GM18519 (cell line): Measurements from ENCODE around the gene PCDHGA10.
"Not testable (repeated sequence)": the region's sequence is repeated elsewhere in the genome, so short reads cannot be mapped to it uniquely, and the experiment has no call there.

Source experiments
- ATAC-seq: cut with Tn5 transposase; IDR thresholded peaks from one replicate; pipeline ENCODE4 v1.9.1; 2021; ENCODE audit warnings: mild to moderate bottlenecking, moderate library complexity; ENCODE audit not compliant: unreplicated experiment, low FRiP score

The PCDHGA10 gene

DNA sequence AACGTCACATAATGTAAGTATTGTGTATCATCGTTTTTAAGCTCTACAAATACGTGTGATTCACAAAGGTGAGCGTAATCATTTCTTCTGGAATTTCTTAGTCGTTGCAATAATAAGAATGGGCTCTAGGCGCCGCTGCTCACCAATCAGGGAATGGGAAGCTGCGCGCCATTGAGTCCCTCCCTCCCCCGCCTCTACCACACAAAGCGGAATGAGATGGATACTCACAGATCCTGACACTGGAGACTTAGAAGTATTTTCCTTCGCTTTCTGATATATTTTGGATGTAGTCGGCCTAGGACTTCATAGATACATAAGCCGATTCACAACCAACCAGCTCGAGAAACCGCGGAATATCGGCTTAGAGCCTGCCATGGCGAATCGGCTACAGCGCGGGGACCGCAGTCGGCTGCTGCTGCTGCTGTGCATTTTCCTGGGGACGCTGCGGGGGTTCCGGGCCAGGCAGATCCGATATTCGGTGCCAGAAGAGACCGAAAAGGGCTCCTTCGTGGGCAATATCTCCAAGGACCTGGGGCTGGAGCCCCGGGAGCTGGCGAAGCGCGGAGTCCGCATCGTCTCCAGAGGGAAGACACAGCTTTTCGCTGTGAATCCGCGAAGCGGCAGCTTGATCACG, 8.2 kb downstream of the PCDHGA10 start, which contains the start of gene PCDHGA11:
Gene PCDHGA11 (plus strand): TSS at position 197 of the 634 bp plus-strand sequence. CDS start 177 bp downstream, at position 374.
- no peak for ATAC-seq

DNA sequence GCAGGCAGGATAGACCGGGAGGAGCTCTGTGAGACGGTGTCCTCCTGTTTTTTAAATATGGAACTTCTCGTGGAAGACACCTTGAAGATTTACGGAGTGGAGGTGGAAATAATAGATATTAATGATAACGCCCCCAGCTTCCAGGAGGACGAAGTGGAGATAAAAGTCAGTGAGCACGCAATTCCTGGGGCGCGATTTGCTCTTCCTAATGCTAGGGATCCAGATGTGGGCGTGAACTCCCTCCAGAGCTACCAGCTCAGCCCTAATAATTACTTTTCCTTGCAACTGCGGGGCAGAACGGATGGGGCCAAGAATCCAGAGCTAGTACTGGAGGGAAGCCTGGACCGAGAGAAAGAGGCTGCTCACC, 8.7 kb downstream of the PCDHGA10 start:
- ATAC-seq: no peak

DNA sequence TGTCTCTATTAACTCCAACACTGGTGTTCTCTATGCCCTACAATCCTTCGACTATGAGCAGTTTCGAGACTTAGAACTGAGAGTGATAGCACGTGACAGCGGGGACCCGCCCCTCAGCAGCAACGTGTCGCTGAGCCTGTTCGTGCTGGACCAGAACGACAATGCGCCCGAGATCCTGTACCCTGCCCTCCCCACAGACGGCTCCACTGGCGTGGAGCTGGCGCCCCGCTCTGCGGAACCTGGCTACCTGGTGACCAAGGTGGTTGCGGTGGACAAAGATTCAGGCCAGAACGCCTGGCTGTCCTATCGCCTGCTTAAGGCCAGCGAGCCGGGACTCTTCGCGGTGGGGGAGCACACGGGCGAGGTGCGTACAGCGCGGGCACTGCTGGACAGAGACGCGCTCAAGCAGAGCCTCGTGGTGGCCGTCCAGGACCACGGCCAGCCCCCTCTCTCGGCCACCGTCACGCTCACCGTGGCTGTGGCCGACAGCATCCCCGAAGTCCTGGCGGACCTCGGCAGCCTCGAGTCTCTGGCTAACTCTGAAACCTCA, 10.0 kb downstream of the PCDHGA10 start:
- ATAC-seq: no peak

- no peak for ATAC-seq
These were observed 15.1 kb downstream of the PCDHGA10 start for GRCh38 chr5:141427783-141428426.

DNA sequence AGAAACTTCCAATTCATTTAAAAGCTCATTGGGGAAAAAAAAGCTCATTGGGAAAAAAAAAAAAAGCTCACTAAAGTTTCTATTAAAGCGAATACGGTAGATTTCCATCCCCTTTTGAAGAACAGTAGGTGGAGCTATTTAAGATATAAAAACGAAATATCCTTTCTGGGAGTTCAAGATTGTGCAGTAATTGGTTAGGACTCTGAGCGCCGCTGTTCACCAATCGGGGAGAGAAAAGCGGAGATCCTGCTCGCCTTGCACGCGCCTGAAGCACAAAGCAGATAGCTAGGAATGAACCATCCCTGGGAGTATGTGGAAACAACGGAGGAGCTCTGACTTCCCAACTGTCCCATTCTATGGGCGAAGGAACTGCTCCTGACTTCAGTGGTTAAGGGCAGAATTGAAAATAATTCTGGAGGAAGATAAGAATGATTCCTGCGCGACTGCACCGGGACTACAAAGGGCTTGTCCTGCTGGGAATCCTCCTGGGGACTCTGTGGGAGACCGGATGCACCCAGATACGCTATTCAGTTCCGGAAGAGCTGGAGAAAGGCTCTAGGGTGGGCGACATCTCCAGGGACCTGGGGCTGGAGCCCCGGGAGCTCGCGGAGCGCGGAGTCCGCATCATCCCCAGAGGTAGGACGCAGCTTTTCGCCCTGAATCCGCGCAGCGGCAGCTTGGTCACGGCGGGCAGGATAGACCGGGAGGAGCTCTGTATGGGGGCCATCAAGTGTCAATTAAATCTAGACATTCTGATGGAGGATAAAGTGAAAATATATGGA, 17.7 kb downstream of the PCDHGA10 start, which contains the start of gene PCDHGA12:
Gene PCDHGA12 (plus strand): TSS at position 176 of the 782 bp plus-strand sequence. CDS start 253 bp downstream, at position 429.
- ATAC-seq: no peak

GRCh38 chr5:141431286-141431685, 18.5 kb downstream of the PCDHGA10 start:
- no peak for ATAC-seq

DNA sequence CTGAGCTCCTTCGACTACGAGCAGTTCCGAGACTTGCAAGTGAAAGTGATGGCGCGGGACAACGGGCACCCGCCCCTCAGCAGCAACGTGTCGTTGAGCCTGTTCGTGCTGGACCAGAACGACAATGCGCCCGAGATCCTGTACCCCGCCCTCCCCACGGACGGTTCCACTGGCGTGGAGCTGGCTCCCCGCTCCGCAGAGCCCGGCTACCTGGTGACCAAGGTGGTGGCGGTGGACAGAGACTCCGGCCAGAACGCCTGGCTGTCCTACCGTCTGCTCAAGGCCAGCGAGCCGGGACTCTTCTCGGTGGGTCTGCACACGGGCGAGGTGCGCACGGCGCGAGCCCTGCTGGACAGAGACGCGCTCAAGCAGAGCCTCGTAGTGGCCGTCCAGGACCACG, 19.5 kb downstream of the PCDHGA10 start:
- not testable (repeated sequence) for ATAC-seq

GRCh38 chr5:141432726-141433125, 19.9 kb downstream of the PCDHGA10 start:
- not testable (repeated sequence) for ATAC-seq

GRCh38 chr5:141434006-141434405, 21.2 kb downstream of the PCDHGA10 start:
- no peak for ATAC-seq

GRCh38 chr5:141437221-141437620, 24.4 kb downstream of the PCDHGA10 start:
- ATAC-seq: no peak

DNA sequence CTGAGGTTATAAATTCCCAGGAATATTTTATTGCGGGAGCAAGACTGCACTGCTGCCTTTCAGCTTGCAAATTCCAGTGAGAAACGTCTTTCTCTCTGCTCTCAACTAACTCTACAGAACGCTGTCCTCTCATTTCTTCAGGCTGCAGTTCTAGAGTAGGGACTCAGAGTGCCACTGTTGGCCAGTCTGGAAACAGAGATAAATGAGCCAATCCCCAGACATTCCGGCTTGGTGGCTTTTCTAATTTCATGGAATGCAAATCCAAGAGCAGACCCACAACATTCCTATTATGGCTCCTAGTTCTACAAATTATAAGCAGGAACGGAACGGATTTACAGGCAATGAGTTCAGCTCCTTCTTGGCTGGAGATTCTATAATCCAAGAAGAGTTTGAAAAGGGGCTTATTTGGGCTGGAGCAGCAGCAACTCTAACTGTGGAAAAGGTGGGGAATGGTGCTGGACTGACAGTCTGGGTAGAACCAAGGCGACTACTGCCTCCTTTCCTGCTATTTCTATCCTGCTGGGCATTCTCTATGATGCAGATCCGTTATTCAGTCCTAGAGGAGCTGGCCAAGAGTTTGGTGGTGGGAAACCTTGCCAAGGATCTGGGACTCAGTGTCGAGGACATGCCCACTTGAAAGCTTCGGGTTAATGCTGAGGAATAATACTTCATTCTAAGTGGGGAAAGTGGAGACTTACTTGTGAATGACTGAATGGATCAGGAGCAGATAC, 26.8 kb downstream of the PCDHGA10 start:
- ATAC-seq: no peak

DNA sequence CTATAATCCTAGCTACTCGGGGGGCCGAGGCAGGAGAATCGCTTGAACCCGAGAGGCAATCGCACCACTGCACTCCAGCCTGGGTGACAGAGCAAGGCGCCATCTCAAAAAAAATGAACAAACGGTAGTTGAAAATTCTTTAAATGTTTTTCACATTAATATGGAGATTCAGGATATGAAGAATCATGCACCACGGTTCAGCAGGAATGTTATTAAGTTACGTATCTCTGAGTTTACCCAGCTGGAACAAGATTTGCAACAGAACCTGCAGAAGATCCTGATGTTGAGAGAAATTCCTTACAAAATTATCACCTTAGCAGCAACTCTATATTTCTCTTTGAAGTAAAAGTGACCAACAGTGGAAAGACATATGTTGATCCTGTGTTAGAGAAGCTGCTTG, 27.6 kb downstream of the PCDHGA10 start:
- no peak for ATAC-seq

- ATAC-seq: no peak
These were observed 28.9 kb downstream of the PCDHGA10 start for GRCh38 chr5:141441571-141442170.

DNA sequence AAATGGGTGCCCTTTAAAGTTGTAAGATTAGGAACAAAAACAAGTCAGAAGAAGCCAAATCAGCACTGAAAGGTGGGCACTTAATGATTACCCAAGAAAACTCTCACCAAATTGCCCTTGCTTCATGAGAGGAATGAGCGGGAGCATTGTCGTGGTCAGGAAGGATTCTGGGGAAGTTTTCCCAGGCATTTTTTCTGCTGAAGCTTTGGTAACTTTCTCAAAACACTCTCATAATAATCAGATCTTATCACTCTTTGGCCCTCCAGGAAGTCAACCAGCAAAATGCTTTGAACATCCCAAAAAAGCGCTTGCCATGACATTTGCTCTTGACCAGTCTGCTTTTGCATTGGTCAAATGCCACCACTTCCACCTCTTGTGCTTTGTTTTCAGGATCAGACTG, 52.6 kb downstream of the PCDHGA10 start:
- no peak for ATAC-seq
